T-helper 9 cell (primary cell): ENCODE data around the gene CEMIP2.

Experiments used
- DNase-seq: peaks from one replicate; pipeline ENCODE4 v3.0.0-alpha.2; 2020

The CEMIP2 gene

GRCh38 chr9:71772726-71773125, 4.4 kb upstream of the CEMIP2 start:
- DNase-seq = no peak

DNA sequence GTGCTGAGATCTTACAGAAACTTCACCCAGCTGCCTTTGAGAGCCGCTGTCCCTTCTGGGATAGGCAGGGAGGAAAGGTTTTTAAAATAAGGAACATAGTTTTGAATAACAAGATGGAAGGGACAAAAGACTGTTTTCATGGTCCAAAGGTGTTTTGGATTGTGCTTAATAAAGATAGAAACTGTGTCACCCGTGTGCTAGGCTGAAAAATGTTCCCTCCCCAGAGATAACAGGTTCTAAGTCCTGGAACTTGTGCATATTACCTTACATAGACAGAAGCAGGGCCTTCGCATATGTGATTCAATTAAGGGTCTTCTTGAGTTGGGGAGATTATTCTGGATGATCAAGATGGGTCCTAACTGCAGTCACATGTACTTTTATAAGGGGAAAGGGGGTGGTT, 1.9 kb upstream of the CEMIP2 start:
- DNase-seq = no peak

GRCh38 chr9:71769175-71770161, 1.2 kb upstream of the CEMIP2 start:
- DNase-seq = peak; percentile 67

- DNase-seq = peak; percentile 6
Measured at GRCh38 chr9:71767776-71768321, 464 bp downstream of the CEMIP2 start.

- no peak for DNase-seq
Measured at GRCh38 chr9:71767163-71767775, 1.0 kb downstream of the CEMIP2 start.

GRCh38 chr9:71766663-71767062, 1.6 kb downstream of the CEMIP2 start:
- DNase-seq = no peak

GRCh38 chr9:71765693-71766092, 2.6 kb downstream of the CEMIP2 start:
- no peak for DNase-seq

- DNase-seq = no peak
Measured at GRCh38 chr9:71764891-71765290, 3.4 kb downstream of the CEMIP2 start.

DNA sequence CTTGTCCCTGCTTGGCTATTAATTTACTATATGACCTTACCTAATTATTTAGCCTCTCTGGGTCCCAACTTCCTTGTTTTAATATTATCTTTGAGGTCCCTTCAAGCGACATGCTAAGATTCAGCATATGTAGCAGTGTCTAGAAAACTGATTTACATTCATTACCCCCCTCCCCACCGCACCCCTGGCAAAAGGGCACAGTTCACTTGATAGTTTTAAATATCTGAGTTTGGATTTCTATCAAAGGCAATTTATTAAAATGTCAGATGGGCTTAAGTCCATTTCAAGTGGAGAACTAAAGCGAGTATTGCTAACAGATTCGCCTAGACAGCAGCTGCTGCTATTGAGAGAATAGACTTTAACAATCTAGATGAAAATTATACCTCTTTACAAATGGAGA, 3.9 kb downstream of the CEMIP2 start:
- no peak for DNase-seq

GRCh38 chr9:71763832-71764231, 4.5 kb downstream of the CEMIP2 start:
- DNase-seq = no peak

DNA sequence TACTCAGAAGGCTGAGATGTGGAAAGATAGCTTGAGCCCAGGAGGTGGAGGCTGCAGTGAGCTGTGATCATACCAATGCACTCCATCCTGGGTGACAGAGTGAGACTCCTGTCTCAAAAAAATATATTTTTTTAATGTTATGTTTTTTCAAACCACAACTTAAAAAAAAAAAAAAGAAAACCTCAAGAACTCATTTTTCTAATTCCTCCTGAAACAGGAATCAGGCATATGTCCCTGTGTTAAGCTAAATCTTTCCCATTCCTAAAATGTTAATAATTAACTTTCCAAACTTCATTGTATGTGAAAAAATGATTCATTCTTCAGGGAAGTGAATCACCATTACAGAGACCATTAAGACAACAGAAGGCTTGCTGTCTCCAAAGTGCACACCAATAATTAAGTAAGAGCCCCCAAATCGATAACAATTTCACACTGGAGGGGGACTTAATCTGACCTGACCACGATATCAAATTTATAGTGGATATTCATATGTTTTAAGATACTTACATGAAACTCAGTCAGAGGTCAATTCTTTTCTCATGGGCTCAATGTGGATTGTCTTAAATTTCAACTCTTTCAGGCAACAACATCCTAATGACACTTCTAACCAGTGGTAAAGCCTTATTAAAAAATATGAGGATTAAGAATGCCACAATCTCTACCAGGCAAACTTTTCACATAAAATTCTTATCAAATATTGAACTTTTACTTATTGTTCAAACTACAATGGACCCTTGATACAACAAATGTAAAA, 5.2 kb downstream of the CEMIP2 start:
- no peak for DNase-seq

GRCh38 chr9:71761938-71762353, 6.4 kb downstream of the CEMIP2 start:
- DNase-seq = no peak

- DNase-seq = no peak
Measured at GRCh38 chr9:71760901-71761300, 7.4 kb downstream of the CEMIP2 start.

DNA sequence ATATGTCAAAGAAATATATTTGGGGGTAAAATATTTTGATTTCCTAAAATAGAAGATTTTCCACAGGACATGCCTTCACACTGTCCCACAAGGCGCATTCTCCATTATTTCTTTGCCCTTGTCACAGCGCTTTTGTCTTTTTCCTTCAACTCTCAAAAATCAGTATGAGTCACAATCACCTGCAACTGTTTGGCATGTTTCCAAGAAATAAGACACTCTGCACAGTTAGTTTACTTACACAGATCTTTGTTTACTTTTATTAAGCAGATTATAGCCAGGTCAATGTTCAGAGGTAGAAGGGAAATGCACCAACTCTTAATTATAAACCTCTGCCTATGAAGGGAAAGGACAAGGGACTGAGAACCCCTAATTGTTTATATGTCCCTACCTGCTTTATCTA, 9.5 kb downstream of the CEMIP2 start:
- DNase-seq = no peak

- DNase-seq = no peak
Measured at GRCh38 chr9:71758277-71758676, 10.0 kb downstream of the CEMIP2 start.

GRCh38 chr9:71756753-71757152, 11.6 kb downstream of the CEMIP2 start:
- DNase-seq = no peak

- DNase-seq = no peak
Measured at GRCh38 chr9:71755869-71756268, 12.4 kb downstream of the CEMIP2 start.

DNA sequence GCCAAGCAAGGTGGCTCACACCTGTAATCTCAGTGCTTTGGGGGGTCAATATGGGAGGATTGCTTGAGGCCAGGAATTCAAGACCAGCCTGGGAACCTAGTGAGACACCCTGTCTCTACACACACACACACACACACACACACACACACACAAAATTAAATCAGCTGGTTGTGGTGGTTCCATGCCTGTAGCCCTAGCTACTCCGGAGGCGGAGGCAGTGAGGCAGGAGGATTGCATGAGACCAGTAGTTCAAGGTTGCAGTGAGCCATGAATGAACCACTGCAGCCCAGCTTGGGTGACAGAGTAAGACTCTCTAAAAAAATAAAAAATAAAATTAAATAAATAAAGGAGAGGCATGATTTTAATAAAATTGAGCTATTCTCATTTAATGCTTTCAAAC, 13.1 kb downstream of the CEMIP2 start:
- no peak for DNase-seq

DNA sequence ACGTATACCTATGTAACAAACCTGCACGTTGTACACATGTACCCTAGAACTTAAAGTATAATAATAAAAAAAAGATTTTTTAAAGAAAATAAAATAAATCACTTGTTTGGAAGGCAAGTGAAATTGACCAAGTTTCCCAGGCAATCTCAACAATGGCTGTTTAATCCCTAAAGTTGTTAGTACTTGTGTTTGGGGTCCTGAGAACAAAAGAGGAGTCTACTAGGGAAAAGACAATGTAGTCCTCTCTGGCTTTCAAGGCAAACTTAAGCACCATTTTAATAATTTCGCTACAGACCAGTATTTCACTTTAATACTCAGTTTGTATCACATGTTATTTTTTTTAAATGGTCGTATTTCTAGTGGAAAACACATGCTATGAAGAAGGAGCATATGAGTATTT, 14.2 kb downstream of the CEMIP2 start:
- no peak for DNase-seq

DNA sequence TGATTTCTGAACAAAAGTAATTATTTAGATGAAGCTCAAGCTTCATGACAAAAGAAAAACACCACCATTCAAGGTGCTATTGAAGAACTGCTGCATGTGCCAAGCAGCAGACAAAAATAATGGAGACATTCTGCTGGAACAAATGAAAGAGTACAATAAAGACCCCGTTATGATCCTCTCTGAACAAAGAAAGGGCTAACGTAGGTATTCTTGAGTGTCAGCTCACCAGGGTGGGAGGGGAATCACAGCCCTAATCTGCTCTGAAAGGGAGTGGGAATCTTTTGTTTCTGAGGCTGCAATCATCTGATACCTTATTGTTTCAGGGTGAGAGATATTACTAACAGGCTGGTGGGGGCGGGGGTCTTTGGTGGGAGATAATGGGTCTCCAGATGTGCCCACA, 15.4 kb downstream of the CEMIP2 start:
- no peak for DNase-seq

DNA sequence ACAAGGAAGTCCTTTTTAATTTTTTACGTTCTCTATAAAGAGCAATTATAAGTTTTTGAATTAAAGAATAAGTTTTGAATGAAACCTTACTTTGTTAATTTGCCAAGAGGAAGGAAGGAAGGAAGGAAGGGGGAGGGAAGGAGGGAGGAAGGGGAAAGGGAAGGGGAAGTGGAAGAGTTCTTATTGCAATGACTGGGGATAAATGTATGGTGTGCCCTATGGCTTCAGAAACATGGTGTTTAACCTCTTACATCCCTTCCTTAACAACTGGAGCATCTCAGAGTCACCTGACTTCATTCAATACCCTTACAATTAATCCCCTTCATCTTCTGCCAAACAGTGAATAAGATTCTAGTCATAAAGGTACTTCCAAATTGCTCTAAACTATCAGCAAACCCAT, 16.0 kb downstream of the CEMIP2 start:
- no peak for DNase-seq

DNA sequence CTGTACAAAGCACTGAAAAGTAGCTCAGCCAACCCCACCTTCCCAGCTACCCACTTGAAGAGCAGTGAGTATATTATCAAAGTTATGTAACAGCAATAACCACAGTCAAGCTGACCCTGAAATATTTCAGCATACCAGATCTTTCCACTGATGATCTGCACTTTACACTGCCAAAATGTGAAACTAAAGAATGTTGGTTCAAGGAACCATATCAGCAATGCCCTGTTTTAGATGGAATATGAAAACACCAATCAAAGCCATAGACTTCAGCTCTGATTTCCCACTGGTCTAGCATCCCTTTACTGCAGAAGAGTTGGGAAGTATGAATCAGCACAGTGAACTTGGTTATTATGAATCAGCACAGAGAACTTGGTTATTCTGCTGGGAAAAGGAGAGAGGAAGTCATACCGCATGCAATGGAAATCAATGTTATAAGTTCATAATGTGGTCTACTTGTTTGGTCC, 20.0 kb downstream of the CEMIP2 start:
- no peak for DNase-seq

DNA sequence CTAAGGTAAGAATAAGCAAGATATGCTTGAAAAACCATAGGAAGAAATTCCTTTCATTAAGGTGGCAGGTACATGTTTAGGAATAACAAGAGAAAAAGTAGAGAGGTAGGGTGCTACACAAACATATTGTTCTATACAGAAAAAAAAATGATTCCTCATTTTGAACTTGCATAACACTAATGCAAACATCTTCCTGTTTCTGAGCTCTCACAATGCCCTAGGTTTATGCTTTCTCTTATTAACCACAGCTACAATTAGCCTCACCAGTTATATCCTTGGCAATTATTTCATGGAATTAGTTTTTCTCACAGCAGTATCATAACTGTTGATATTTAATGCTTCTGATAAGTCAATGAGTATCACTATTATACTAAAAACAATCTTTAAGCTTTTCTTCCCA, 20.7 kb downstream of the CEMIP2 start:
- DNase-seq = no peak
